HG03342 (cell line): ENCODE results near the gene PALB2.

ENCODE experiments used
- ATAC-seq: cut with Tn5 transposase; IDR thresholded peaks from one replicate; pipeline ENCODE4 v1.9.1; 2021; ENCODE audit warnings: mild to moderate bottlenecking, moderate library complexity; ENCODE audit not compliant: unreplicated experiment

The PALB2 gene

DNA sequence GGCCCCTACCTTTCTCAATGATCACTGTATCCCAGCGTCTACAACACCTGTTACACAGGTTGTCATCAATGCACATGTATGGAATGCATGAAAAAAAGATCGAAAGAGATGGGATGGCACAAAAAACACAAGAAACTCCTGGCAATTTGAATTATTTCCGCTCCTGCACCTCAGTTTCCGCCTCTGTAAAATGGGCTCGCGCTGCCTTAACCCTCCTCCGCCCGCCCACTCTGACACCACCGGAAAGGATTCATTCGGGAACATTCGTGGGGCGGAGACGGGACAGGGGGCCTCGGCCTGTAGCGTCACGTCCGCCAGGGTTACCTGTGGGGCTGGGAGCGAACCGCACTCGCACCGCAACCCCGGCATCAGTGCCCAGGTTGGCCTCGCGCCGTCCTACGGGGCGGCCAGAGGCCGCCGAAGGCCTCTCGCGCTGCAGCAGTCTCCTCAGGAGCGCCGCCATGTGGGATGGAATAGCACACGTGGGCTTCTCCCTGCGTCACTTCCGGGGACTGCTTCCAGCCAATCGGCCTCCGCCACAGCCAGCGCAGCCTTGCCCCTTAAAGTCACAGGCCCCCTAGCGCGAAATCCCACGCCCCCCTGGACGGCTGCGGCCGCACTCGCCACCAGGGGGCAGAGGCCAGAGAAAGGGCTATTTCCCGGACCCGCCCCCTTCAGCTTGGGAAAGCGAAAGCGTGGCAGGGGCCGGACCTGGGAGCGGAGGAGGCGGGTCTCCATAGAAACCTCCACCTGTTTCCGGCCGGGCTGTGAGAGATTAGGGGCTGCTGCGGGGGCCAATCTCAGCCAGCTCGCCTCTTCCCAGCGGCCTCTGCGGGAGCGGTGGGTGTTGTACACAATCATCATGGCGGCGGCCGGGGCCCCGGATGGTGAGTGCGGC, 84.0 kb downstream of the PALB2 start, which contains the start of the genes EARS2 and UBFD1:
EARS2 (minus strand) TSS at position 470 of the 898 bp plus-strand sequence; CDS start at position 463, 7 bp downstream.
UBFD1 (plus strand) TSS at position 847 of the 898 bp plus-strand sequence; CDS start at position 863, 16 bp downstream.
- ATAC-seq = peak; percentile 85

DNA sequence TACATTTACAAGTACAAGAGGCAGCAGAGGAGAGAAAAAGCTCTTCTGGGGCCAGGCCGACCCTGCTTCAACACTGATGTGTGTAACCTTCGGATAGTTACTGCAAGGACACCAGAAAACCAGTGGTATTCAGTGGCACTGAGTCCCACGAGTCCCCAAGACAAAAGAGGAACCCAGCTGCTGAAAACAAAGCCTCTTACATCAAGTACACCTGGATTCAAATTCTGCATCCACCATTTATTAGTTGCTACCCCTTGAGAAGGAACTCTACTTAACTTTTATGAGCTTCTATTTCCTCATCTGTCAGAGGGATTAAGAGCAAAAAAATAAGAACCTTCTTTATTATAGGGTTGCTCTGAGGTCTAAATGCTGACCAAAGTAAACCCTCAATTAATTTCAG, 86.6 kb downstream of the PALB2 start:
- no peak for ATAC-seq
